ENCODE data around the gene STEAP3. TPM values are rescaled to one million over a fixed set of nuclear protein-coding genes. Genes with fewer than 3 reads are reported as not detected.

Gene STEAP3
- total and polyA plus RNA-seq, 2 donors (not counting 1 experiment from before 2014, with no cell fraction given) = 13.7 to 28.4 TPM

GRCh38 chr2:119233326-119234020 lies 9.8 kb downstream of the STEAP3 start:
- Histone ChIP-seq H4K20me1 (ENCODE audit: control insufficient read depth, extremely low read depth, insufficient read depth, low read length) (no peaks in the 10 kb centered on the region), H2AFZ (ENCODE audit: low read length) (no peak overlapping the region), H3K4me1 (ENCODE audit: control insufficient read depth, extremely low read depth, insufficient read depth, low read length) (peaks cover 36% of the 10 kb centered on the region), H3K9ac (ENCODE audit: insufficient read depth, low read length) (no peak overlapping the region), H3K4me2 (ENCODE audit: extremely low read depth, insufficient read depth, low read length) (peak overlapping the region; percentile 26), H3K27me3 (ENCODE audit: control insufficient read depth, insufficient read depth, low read length) (no peaks in the 10 kb centered on the region), H3K36me3 (ENCODE audit: control insufficient read depth, insufficient read depth, low read length) (peaks cover under 1% of the 10 kb centered on the region), H3K4me3 (replicated peaks in 1 of 4; ENCODE audit: control extremely low read depth in 1 of 4, insufficient read depth in 1 of 4, low read depth in 3 of 4, low read length in 4 of 4) (no peak overlapping the region), H3K79me2 (ENCODE audit: control insufficient read depth, insufficient read depth, low read length) (no peaks in the 10 kb centered on the region), H3K9me3 (ENCODE audit: control insufficient read depth, insufficient read depth, low read depth, low read length) (no peaks in the 10 kb centered on the region), H3K27ac (ENCODE audit: insufficient read depth, low read length) (no peak overlapping the region)
- DNase-seq (ENCODE audit: low read depth in 2 of 2) = peak; percentile 50 to 81
- no peak for TF ChIP-seq EZH2 (IDR thresholded peaks at IDR 0.05; ENCODE audit: low read length, missing control alignments)
- TF ChIP-seq CTCF (conservative IDR thresholded peaks at IDR 0.05 in 1 of 2, IDR thresholded peaks at IDR 0.05 in 1 of 2; ENCODE audit: low read depth in 1 of 2, low read length in 2 of 2) = no peak

- no peak overlapping the region for H3K9ac ChIP-seq (ENCODE audit: insufficient read depth, low read length)
- no peaks in the 10 kb centered on the region for H3K79me2 ChIP-seq (ENCODE audit: control insufficient read depth, insufficient read depth, low read length)
- H4K20me1 ChIP-seq (ENCODE audit: control insufficient read depth, extremely low read depth, insufficient read depth, low read length) = no peaks in the 10 kb centered on the region
- no peak overlapping the region for H3K4me3 ChIP-seq (replicated peaks in 1 of 4; ENCODE audit: control extremely low read depth in 1 of 4, insufficient read depth in 1 of 4, low read depth in 3 of 4, low read length in 4 of 4)
- peak in 1 of 2 donors; percentile 47 for DNase-seq (ENCODE audit: low read depth in 2 of 2)
- no peaks in the 10 kb centered on the region for H3K9me3 ChIP-seq (ENCODE audit: control insufficient read depth, insufficient read depth, low read depth, low read length)
- TF ChIP-seq CTCF (conservative IDR thresholded peaks at IDR 0.05 in 1 of 2, IDR thresholded peaks at IDR 0.05 in 1 of 2; ENCODE audit: low read depth in 1 of 2, low read length in 2 of 2) (peak in 1 of 2 donors; percentile 55), EZH2 (IDR thresholded peaks at IDR 0.05; ENCODE audit: low read length, missing control alignments) (no peak)
- no peak overlapping the region for H3K27ac ChIP-seq (ENCODE audit: insufficient read depth, low read length)
- H2AFZ ChIP-seq (ENCODE audit: low read length) = no peak overlapping the region
- H3K27me3 ChIP-seq (ENCODE audit: control insufficient read depth, insufficient read depth, low read length) = no peaks in the 10 kb centered on the region
- no peak overlapping the region for H3K4me2 ChIP-seq (ENCODE audit: extremely low read depth, insufficient read depth, low read length)
- peaks cover 36% of the 10 kb centered on the region for H3K4me1 ChIP-seq (ENCODE audit: control insufficient read depth, extremely low read depth, insufficient read depth, low read length)
- H3K36me3 ChIP-seq (ENCODE audit: control insufficient read depth, insufficient read depth, low read length) = no peaks in the 10 kb centered on the region
Measured at GRCh38 chr2:119234021-119235019, 10.7 kb downstream of the STEAP3 start.

GRCh38 chr2:119236796-119237195 lies 13.2 kb downstream of the STEAP3 start:
- Histone ChIP-seq H4K20me1 (ENCODE audit: control insufficient read depth, extremely low read depth, insufficient read depth, low read length) (no peaks in the 10 kb centered on the region), H3K27me3 (ENCODE audit: control insufficient read depth, insufficient read depth, low read length) (no peaks in the 10 kb centered on the region), H3K9ac (ENCODE audit: insufficient read depth, low read length) (no peak overlapping the region), H3K79me2 (ENCODE audit: control insufficient read depth, insufficient read depth, low read length) (no peaks in the 10 kb centered on the region), H3K36me3 (ENCODE audit: control insufficient read depth, insufficient read depth, low read length) (no peaks in the 10 kb centered on the region), H3K9me3 (ENCODE audit: control insufficient read depth, insufficient read depth, low read depth, low read length) (no peaks in the 10 kb centered on the region), H2AFZ (ENCODE audit: low read length) (no peak overlapping the region), H3K27ac (ENCODE audit: insufficient read depth, low read length) (no peak overlapping the region), H3K4me1 (ENCODE audit: control insufficient read depth, extremely low read depth, insufficient read depth, low read length) (peaks cover 30% of the 10 kb centered on the region), H3K4me3 (replicated peaks in 1 of 4; ENCODE audit: control extremely low read depth in 1 of 4, insufficient read depth in 1 of 4, low read depth in 3 of 4, low read length in 4 of 4) (no peak overlapping the region), H3K4me2 (ENCODE audit: extremely low read depth, insufficient read depth, low read length) (no peak overlapping the region)
- no peak for DNase-seq (ENCODE audit: low read depth in 2 of 2)
- TF ChIP-seq CTCF (conservative IDR thresholded peaks at IDR 0.05 in 1 of 2, IDR thresholded peaks at IDR 0.05 in 1 of 2; ENCODE audit: low read depth in 1 of 2, low read length in 2 of 2) (no peak), EZH2 (IDR thresholded peaks at IDR 0.05; ENCODE audit: low read length, missing control alignments) (no peak)

All from fibroblast of lung (primary cell).